A204.1 (cell line): Measurements from ENCODE around the gene RHBDL2.
A peak's percentile ranks its signal among the peaks of the same experiment; 100 is the strongest.
"Not testable (repeated sequence)": the region's sequence is repeated elsewhere in the genome, so short reads cannot be mapped to it uniquely, and the experiment has no call there.

Experiments
- FAIRE-seq: peaks from 2 replicates; lab custom pipeline; 2012; peaks lifted over from hg19 to GRCh38; lab: Jason Lieb, UNC

The RHBDL2 gene

GRCh38 chr1:38875811-38876210 is 65.8 kb downstream of the RHBDL2 start:
- no peak for FAIRE-seq

GRCh38 chr1:38873027-38873969 is 68.3 kb downstream of the RHBDL2 start, which contains the start of gene MYCBP:
TSS of gene MYCBP (minus strand) at chr1:38873348. CDS start at chr1:38873305, 43 bp downstream.
- peak; percentile 91 for FAIRE-seq

- no peak for FAIRE-seq
These were observed 69.1 kb downstream of the RHBDL2 start for GRCh38 chr1:38872401-38873026.

- no peak for FAIRE-seq
These were observed 70.6 kb downstream of the RHBDL2 start for GRCh38 chr1:38870996-38871395.

- no peak for FAIRE-seq
These were observed 74.4 kb downstream of the RHBDL2 start for GRCh38 chr1:38867208-38867607.

GRCh38 chr1:38865112-38865715 is 76.4 kb downstream of the RHBDL2 start:
- no peak for FAIRE-seq

- no peak for FAIRE-seq
These were observed 81.2 kb downstream of the RHBDL2 start for GRCh38 chr1:38860454-38860795.

GRCh38 chr1:38859561-38860453 is 81.8 kb downstream of the RHBDL2 start, which contains the start of gene RRAGC:
TSS of gene RRAGC (minus strand) at chr1:38859772. CDS start at chr1:38859646, 126 bp downstream.
- no peak for FAIRE-seq

- FAIRE-seq = no peak
These were observed 82.6 kb downstream of the RHBDL2 start for GRCh38 chr1:38858833-38859560.

GRCh38 chr1:38852780-38853179 is 88.8 kb downstream of the RHBDL2 start:
- no peak for FAIRE-seq

- no peak for FAIRE-seq
These were observed 93.6 kb downstream of the RHBDL2 start for GRCh38 chr1:38848071-38848470.

GRCh38 chr1:38846210-38846609 is 95.4 kb downstream of the RHBDL2 start:
- no peak for FAIRE-seq

- not testable (repeated sequence) for FAIRE-seq
These were observed 96.5 kb downstream of the RHBDL2 start for GRCh38 chr1:38845088-38845487.

- no peak for FAIRE-seq
These were observed 101.3 kb downstream of the RHBDL2 start for GRCh38 chr1:38840281-38840680.

- FAIRE-seq = no peak
These were observed 102.3 kb downstream of the RHBDL2 start for GRCh38 chr1:38839363-38839762.

- not testable (repeated sequence) for FAIRE-seq
These were observed 105.3 kb downstream of the RHBDL2 start for GRCh38 chr1:38836316-38836715.
